Measurements from ENCODE around the gene HINT1.

- no peak for TF ChIP-seq POLR2AphosphoS5 (IDR thresholded peaks at IDR 0.05; ENCODE audit: low read depth, low read length)
- TF ChIP-seq REST (IDR thresholded peaks at IDR 0.05; ENCODE audit: insufficient read depth in 1 of 2, low read depth in 2 of 2, low read length in 2 of 2): no peak
- no peak for TF ChIP-seq TAF1 (IDR thresholded peaks at IDR 0.05; ENCODE audit: borderline replicate concordance, insufficient read depth, low read length)
- TF ChIP-seq SIN3A (IDR thresholded peaks at IDR 0.05; ENCODE audit: borderline replicate concordance, insufficient read depth, low read length): no peak
- TF ChIP-seq FOXP2 (optimal IDR thresholded peaks at IDR 0.05; ENCODE audit: borderline replicate concordance, extremely low read depth, extremely low read length, insufficient read depth): no peak
Measured at GRCh38 chr5:131196331-131196730, 31.3 kb upstream of the HINT1 start.
